NCI-H1930 (cell line): Measurements from ENCODE around the gene SLC35D2.
A peak's percentile ranks its signal among the peaks of the same experiment; 100 is the strongest.
"Not testable (repeated sequence)": the region's sequence is repeated elsewhere in the genome, so short reads cannot be mapped to it uniquely, and the experiment has no call there.

ENCODE experiments used
- DNase-seq, 2 experiments: peaks; one replicate each; lab custom pipeline; 2025; lab: John Stamatoyannopoulos, UW

SLC35D2 gene

GRCh38 chr9:96360976-96361375, 22.5 kb downstream of the SLC35D2 start:
- DNase-seq: no peak

DNA sequence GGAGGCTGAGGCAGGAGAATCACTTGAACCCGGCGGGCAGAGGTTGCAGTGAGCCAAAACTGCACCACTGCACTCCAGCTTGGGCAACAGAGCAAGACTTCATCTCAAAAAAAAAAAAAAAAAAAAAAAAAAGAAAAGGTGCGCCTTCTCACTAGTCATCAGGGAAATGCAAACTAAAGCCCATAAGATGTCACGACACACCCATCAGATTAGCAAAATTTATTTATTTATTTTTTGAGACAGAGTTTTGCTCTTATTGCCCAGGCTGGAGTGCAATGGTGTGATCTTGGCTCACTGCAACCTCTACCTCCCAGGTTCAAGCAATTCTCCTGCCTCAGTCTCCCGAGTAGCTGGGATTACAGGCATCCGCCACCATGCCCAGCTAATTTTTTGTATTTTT, 23.0 kb downstream of the SLC35D2 start:
- not testable (repeated sequence) for DNase-seq

DNA sequence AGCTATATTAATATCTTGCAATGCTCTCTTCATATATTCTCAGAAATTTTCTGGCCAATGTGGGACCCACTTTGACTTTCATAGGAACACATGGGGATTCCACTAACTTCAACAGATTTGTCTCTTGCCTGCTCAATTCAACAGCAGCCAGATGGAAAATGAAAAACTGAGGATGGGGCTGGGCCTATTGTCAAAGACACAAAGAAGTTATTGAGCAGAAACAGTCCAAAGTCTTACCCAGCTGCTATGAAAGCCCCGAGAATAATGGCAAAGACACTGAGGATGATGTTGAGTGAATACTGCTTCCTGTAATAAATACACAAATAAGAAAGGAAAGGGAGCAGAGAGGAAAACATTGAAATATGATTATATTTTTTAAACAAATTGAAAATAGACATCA, 32.6 kb downstream of the SLC35D2 start:
- no peak for DNase-seq

GRCh38 chr9:96348261-96348660, 35.2 kb downstream of the SLC35D2 start:
- DNase-seq: no peak

DNA sequence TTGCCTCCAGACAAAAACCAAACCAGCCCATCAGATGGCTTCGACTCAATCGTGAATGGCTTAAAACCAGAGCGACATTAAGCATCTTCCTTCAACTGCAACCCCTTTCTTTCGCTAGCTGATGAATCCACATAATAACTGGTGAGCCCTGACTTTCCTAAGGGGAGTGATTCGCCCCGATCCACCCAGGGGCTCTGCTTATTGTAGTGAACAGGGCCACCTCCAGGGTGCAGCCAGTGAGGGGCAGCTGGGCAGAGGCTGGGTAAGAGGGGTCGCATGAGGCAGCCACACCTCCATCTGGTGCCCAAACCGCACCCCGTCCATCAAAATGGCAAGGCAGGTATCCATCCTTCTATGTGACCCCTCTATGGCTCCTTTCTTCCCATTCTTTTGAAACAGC, 38.0 kb downstream of the SLC35D2 start:
- DNase-seq: no peak

- DNase-seq: no peak
Measured at GRCh38 chr9:96344458-96345180, 38.9 kb downstream of the SLC35D2 start.

DNA sequence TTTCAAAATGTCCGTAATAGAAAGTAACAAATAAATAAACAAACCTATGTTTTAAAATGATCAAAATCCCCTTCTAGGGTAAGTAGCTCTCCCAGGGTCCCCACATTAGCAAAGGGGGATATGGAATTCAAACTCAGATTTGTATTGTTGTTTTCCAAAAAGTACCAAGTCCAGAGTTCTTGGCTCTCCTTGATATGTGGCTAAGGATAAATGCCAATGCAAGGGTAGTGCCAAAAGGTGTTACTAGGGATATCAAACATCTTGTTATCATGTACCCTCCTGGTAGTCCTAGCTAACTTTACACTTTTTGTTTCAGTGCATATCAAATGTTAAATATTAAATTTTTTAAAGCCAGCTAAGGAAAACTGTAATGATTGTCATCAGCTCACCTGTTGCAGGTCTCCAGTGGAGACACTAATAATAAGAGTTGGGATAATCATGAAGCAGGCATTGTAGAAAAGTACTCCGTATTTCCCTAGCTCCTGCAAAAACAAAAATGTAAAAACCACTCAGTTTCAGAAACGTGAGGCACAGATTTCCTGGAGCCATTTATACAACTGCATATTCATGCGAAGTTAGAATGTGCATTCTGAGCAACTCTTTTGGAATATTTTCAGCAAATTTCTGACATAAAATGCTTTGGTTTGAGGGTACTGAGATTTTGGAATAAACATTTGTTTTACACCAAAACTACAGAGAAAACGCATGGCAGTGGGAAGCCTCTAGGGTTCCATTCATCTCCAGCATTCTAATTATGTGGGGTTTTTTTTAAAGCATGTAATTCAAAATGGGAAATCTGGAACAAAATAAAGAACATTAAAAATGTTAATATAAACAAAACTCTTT, 39.8 kb downstream of the SLC35D2 start:
- no peak for DNase-seq

DNA sequence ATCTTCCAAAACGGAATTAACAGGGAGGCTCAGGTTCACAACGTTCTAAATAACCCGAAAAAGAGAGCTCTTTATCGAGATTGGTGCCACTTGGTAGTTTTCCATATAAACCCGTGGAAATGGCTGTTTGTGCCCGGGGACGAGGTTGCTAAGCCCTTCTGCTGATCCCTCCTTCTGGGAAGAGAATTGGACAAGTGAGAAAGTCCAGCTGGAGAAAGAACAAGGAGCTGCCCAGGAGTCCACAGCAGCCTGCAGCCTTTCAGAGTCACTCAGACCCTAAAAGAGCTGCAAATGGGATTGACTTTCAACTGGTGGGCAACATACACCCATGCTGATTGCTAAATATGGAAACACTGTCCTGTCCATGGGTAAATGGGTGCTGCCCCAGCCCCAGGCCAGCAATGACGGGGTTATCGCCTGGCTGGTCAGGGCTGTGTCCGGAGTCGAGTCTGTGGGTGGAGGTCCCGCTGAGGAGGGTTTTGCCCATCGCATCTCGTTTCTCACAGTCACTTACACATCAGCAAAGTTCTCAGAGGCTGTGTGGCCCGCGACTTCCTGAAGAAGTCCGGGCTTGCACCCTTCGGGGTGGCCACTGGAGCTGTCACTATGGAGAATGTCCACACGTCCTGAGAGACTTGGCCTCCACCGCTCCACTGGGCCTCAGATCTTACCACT, 40.8 kb downstream of the SLC35D2 start:
- DNase-seq: no peak

DNA sequence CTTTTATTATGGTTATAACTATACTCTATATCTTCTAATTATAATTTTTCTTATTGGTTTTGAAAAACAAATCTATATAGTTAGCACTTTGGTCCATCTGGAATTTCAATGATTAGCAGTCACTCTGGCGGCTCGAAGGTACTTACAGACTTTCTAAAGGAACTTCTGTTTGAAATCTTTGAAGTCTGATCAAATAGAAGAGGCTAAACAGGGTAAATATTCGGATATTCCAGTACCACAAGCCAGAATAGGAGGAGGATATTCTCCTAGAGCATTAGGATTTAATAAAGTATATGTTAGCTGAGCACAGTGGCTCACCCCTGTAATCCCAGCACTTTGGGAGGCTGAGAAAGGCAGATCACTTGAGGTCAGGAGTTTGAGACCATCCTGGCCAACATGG, 42.8 kb downstream of the SLC35D2 start:
- DNase-seq: no peak

DNA sequence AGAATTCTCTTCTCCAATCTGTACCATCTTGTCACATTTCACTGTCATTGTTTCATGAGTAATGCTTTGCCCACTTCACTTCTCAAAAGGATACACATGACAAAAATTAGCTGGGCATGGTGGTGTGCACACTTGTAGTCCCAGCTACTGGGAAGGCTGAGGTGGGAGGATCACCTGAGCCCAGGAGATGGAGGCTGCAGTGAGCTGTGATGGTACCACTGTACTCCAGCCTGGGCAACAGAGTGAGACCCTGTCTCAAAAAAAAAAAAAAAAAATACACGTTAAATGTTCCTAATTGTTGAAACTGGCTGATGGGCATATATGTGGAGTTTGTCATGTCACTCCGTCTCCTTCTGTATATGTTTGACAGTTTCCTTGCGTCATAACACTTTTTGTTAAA, 45.2 kb downstream of the SLC35D2 start:
- no peak for DNase-seq

GRCh38 chr9:96333958-96334357, 49.6 kb downstream of the SLC35D2 start:
- DNase-seq: no peak

DNA sequence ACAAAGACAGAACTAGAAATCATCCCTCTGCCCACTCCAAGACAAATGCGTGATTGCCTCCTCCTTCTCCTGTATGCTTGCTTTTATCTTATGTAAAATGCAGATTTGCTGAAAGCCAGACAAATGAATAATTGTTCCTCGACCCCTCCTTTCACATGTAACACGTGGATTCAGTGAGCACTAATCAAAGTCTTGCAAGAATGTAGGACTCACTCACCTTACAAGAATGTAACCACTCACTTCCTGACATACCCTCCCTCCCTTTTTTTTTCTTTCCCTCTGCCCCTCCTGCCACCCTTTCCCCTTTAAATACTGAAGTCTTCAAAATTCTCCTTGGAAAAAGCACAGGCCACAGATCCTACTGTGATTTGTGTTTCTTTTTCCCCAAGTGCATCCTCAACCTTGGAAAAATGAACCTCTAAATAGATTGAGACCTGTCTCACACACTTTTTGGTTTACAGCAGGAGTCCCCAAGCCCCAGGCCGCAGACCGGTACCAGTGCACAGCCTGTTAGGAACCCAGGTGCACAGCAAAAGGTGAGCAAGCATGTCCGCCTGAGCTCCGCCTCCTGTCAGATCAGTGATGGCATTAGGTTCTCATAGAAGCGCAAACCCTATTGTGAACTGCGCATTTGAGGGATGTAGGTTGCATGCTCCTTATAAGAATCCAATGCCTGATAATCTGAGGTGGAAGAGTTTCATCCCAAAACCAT, 52.1 kb downstream of the SLC35D2 start:
- no peak for DNase-seq

DNA sequence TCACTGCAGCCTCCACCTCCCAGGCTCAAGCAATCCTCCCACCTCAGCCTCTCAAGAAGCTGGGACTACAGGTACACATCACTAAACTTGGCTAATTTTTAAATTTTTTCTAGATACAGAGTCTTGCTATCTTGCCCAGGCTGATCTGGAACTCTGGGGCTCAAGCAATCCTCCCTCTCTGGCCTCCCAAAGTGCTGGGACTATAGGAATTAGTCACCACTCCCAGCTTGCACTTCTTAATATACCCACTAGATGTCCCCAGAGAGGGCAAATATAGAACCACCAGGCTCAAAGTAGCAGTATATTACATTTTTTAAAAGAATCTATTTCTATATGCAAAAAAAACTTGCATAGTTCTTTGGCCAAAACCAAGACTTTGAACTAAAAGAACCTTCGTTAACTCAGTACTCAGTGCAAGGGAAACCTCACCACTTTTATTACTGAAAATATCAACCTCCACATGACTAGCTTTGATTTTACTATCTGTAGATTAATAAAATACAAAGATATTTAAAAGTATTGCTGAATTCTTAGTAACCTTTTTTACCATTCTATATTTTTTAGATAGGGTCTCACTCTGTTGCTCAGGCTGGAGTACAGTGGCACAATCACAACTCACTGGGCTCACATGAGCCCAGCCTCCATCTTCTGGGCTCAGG, 55.7 kb downstream of the SLC35D2 start:
- peak in 1 of 2 experiments; percentile 9 for DNase-seq

DNA sequence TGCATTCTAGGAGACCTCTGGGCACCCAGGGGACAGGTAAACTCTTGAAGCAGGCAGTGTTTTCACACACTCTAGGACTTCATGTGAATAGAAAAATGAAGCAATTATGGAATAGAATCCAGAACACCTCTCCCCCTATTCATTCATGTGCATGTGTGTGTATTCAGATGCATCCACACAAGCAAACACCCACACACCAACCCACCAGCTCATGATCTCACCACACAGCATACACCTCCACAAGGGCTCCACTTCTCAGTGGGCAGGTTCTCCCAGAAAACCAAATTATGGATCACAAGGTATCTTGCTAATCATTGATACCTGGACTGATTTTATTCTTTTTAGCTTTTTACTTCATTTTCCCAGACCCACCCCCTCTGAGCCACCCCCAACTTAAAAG, 60.3 kb downstream of the SLC35D2 start:
- DNase-seq: no peak

DNA sequence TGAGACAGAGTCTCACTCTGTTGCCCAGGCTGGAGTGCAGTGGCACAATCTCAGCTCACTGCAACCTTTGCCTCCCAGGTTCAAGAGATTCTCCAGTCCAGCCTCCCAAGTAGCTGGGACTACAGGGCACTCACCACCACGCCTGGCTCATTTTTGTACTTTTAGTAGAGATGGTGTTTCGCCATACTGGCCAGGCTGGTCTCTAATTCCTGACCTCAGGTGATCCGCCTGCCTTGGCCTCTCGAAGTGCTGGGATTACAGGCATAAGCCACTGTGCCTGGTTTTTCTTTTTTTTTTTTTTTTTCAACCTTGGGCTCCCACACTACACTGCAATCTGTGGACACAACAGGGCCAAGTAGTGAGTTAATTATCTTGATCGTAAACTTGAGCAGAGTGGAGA, 60.8 kb downstream of the SLC35D2 start:
- not testable (repeated sequence) for DNase-seq

DNA sequence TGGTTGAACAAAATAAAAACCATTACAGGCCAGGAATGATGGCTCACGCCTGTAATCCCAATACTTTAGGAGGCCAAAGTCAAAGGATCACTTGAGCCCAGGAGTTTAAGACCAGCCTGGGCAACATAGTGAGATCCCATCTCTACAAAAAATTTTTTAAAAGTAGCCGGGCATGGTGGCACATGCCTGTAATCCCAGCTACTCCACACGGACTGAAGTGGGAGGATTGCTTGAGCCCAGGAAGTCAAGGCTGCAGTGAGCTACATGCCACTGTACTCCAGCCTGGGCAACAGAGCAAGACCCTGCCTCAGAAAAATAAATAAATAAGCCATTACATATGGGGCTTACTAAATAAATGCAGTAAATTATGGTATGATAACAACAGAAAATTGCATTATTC, 61.3 kb downstream of the SLC35D2 start:
- not testable (repeated sequence) for DNase-seq

- no peak for DNase-seq
Measured at GRCh38 chr9:96321515-96321914, 62.0 kb downstream of the SLC35D2 start.

DNA sequence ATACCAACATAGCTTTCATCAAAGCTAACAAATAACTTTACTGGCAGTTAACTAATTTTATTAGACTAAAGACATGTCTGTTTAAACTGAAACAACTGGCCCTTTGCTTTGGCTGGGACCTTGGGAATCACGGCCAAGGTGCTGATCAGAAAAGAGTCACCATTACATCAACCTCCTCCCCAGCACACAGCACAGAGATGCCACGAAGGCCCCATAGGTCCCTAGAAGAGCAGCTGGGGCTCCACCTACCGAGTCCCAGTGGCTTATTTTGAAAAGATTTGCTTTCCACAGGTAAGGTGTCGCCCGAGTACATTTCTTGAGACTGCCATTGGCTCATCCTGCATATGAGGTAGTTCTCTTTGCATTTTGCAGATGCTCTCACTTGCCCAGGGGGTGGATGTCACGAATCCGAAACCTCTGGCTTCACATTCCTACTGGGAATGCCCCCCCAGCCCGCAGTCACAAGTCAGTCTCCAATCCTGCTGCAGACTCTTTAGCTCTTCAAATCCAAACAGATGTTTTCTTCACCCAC, 62.7 kb downstream of the SLC35D2 start:
- DNase-seq: no peak

DNA sequence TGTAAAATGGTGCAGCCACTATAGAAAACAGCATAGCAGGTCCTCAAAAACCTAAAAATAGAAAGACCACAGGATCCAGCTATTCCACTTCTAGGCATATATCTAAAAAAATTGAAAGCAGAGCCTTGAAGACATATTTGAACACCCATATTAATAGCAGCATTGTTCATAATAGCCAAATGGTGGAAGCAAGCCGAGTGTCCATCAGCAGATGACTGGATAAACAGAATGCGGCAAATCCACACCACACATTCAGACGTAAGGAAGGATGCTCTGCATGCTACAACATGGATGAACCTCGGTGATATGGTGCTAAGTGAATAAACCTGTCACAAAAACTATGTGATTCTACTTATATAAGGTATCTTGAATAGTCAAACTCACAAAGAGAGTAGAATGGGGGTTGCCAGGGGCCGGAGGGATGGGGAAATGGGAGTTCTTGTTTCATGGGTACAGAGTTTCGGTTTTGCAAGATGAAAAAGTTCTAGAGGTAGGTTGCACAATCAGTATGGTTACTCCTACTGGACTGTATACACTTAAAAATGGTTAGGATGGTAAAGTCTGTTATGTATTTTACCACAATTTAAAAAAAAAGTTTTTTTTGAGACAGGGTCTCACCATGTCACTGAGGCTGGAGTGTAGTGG, 64.5 kb downstream of the SLC35D2 start:
- DNase-seq: no peak

DNA sequence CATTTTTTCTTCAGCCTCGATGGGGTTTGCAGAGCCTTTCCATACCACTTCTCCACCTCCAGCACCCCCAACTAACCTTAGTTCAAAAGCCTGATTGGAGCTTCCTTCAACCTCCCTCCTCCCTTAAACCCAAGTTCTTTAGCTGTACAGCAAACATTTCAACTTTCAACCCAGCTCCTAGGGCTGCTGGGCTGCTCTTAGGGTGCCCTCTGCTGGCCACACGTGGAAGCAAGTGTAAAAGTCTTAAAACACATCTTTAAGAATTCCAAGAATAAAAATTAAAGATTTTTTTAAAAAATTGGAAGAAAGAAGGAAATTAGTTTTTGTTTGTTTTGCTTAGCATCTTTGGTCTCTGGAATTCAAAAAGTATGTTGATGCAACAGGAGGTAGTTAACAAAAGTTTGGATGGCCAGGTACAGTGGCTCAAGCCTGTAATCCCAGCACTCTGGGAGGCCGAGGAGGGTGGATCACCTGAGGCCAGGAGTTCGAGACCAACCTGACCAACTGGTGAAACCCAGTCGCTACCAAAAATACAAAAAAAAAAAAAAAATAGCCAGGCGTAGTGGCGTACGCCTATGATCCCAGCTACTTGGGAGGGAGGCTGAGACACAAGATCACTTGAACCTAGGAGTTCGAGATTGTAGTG, 66.1 kb downstream of the SLC35D2 start:
- peak; percentile 6 to 13 for DNase-seq
